BLaER1 treated with 17β-estradiol and CSF1 and Interleukin-3, amounts not matched to agents 10 nM and 100 nM (cell line): ENCODE measurements around the gene OR5D14.

Experiments used
- H3K27ac ChIP-seq, 11 experiments: shearing (Covaris generic); formaldehyde crosslinking; 2 replicates each; pipeline ENCODE4 v1.8.1; 2022
- H3K27me3 ChIP-seq, 11 experiments: shearing (Covaris generic); formaldehyde crosslinking; 2 replicates each; pipeline ENCODE4 v1.8.1; 2022
- H3K36me3 ChIP-seq, 11 experiments: shearing (Covaris generic); formaldehyde crosslinking; 2 replicates each; pipeline ENCODE4 v1.8.1; 2022
- H3K4me1 ChIP-seq, 10 experiments: shearing (Covaris generic); formaldehyde crosslinking; 2 replicates each; pipeline ENCODE4 v1.8.1; 2022
- H3K4me2 ChIP-seq, 11 experiments: shearing (Covaris generic); formaldehyde crosslinking; 2 replicates each; pipeline ENCODE4 v1.8.1; 2022
- H3K4me3 ChIP-seq, 10 experiments: shearing (Covaris generic); formaldehyde crosslinking; 2 replicates each; pipeline ENCODE4 v1.8.1; 2022
- H3K9ac ChIP-seq, 11 experiments: shearing (Covaris generic); formaldehyde crosslinking; 2 replicates each; pipeline ENCODE4 v1.8.1; 2022
- H3K9me3 ChIP-seq, 11 experiments: shearing (Covaris generic); formaldehyde crosslinking; replicated peaks in 1 of 11; 2 replicates each; pipeline ENCODE4 v1.8.1; 2022
- H4K20me1 ChIP-seq, 11 experiments: shearing (Covaris generic); formaldehyde crosslinking; 2 replicates each; pipeline ENCODE4 v1.8.1; 2022
- Cebpa-rat ChIP-seq, 11 experiments: shearing (Covaris generic); IDR thresholded peaks; 2 replicates each; pipeline ENCODE4 v1.8.1; 2022

Gene OR5D14

GRCh38 chr11:55795256-55795655 lies at the start of gene OR5D14:
OR5D14 (plus strand) TSS chr11:55795556; CDS start chr11:55795556, 0 bp downstream.
- Histone ChIP-seq H3K27ac (no peak within 1 kb of the TSS), H3K4me2 (no peak within 1 kb of the TSS), H3K4me1 (no peaks in the 10 kb centered on the region), H3K4me3 (no peak within 1 kb of the TSS), H4K20me1 (no peaks in the 10 kb centered on the region), H3K36me3 (no peaks in the 10 kb centered on the region), H3K9me3 (no peaks in the 10 kb centered on the region), H3K9ac (no peak within 1 kb of the TSS), H3K27me3 (no peaks in the 10 kb centered on the region)
- no peak for TF ChIP-seq Cebpa-rat (IDR thresholded peaks at IDR 0.05)

GRCh38 chr11:55773138-55773537 lies 22.2 kb upstream of the OR5D14 start, which contains the start of gene OR5D13:
OR5D13 (plus strand) TSS chr11:55773438; CDS start chr11:55773438, 0 bp downstream.
- no peak within 1 kb of the TSS for H3K27ac ChIP-seq

GRCh38 chr11:55791606-55792005 lies 3.8 kb upstream of the OR5D14 start:
- Histone ChIP-seq H3K4me3 (no peak overlapping the region), H3K4me2 (no peak overlapping the region), H3K9ac (no peak overlapping the region), H3K4me1 (no peaks in the 10 kb centered on the region), H4K20me1 (no peaks in the 10 kb centered on the region), H3K27ac (no peak overlapping the region), H3K9me3 (no peaks in the 10 kb centered on the region), H3K27me3 (no peaks in the 10 kb centered on the region), H3K36me3 (no peaks in the 10 kb centered on the region)
- no peak for TF ChIP-seq Cebpa-rat (IDR thresholded peaks at IDR 0.05)

More at GRCh38 chr11:55773138-55773537, 22.2 kb upstream of the OR5D14 start, which contains the start of gene OR5D13:
- no peaks in the 10 kb centered on the region for H3K27me3 ChIP-seq
- no peak within 1 kb of the TSS for H3K4me2 ChIP-seq
- H3K4me1 ChIP-seq: no peaks in the 10 kb centered on the region
- H3K4me3 ChIP-seq: no peak within 1 kb of the TSS
- TF ChIP-seq Cebpa-rat (IDR thresholded peaks at IDR 0.05): no peak
- H3K36me3 ChIP-seq: no peaks in the 10 kb centered on the region
- no peaks in the 10 kb centered on the region for H3K9me3 ChIP-seq
- H3K9ac ChIP-seq: no peak within 1 kb of the TSS
- H4K20me1 ChIP-seq: no peaks in the 10 kb centered on the region

DNA sequence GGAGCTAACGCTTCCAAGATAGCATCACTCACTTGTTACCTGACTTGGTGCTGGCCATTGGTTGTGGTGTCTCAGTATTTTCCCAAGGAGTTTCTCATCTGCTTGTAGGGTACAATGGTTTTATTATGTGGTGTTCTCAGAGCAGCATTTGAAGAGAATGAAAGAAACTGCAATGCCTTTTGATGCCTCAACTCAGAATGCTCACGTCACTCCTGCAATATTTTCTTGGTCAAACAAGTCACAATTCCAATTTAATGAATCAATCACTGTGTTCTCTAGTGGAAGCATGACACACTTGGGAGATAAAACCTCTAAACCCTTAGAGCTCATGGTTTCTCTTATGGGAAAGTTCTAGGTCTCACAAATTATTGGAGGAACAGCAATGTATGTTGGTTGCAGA lies 2.0 kb upstream of the OR5D14 start:
- Histone ChIP-seq H3K4me2 (no peak overlapping the region), H3K4me3 (no peak overlapping the region), H4K20me1 (no peaks in the 10 kb centered on the region), H3K27ac (no peak overlapping the region), H3K9me3 (no peaks in the 10 kb centered on the region), H3K27me3 (no peaks in the 10 kb centered on the region), H3K9ac (no peak overlapping the region), H3K36me3 (no peaks in the 10 kb centered on the region), H3K4me1 (no peaks in the 10 kb centered on the region)
- TF ChIP-seq Cebpa-rat (IDR thresholded peaks at IDR 0.05): no peak

DNA sequence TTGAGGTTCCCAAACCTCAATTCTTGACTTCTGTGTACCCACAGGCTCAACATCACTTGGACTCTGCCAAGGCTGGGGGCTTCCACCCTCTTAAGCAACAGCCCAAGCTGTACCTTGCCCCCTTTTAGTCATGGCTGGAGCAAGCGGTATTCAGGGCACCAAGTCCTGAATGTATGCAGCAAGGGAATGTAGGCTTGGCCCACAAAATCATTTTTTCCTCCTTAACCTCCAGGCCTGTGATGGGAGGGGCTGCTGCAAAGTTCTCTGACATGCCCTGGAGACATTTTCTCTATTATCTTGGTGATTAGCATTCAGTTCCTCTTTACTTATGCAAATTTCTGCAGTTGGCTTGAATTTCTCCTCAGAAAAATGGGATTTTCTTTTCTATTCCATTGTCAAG lies 10.9 kb downstream of the OR5D14 start:
- no peaks in the 10 kb centered on the region for H3K36me3 ChIP-seq
- no peaks in the 10 kb centered on the region for H4K20me1 ChIP-seq
- H3K4me1 ChIP-seq: no peaks in the 10 kb centered on the region
- H3K9me3 ChIP-seq: peaks cover 18 to 27% (median 22%) of the 10 kb centered on the region in 11 experiments
- no peak overlapping the region for H3K9ac ChIP-seq
- no peak overlapping the region for H3K4me3 ChIP-seq
- no peaks in the 10 kb centered on the region for H3K27me3 ChIP-seq
- TF ChIP-seq Cebpa-rat (IDR thresholded peaks at IDR 0.05): no peak
- no peak overlapping the region for H3K4me2 ChIP-seq
- H3K27ac ChIP-seq: no peak overlapping the region

DNA sequence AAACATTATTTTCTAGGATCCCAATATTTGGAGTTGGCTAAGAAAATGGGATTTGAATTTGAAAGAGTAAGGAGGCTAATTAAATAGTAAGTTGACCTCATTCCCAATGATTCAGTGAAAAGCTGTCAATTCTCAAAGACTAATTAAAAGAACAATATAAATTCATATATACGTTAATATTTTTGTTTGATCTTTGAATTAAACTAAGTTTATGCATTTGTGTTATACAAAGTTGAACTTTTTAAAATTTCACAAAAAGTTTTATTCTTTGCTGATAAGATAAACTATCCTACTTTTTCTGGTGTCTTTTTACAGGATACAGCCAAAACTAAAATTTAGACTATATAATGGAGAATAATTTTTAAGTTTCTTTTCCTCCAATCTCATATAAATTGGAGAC lies 15.7 kb downstream of the OR5D14 start, which contains the start of gene OR5L1:
TSS of gene OR5L1 (plus strand) at position 301 of the 400 bp plus-strand sequence. CDS start 100 bp downstream, outside the sequence.
- no peak within 1 kb of the TSS for H3K9ac ChIP-seq
- no peak within 1 kb of the TSS for H3K27ac ChIP-seq
- H3K4me3 ChIP-seq: no peak within 1 kb of the TSS
- H3K4me1 ChIP-seq: no peaks in the 10 kb centered on the region
- no peaks in the 10 kb centered on the region for H3K36me3 ChIP-seq
- H3K4me2 ChIP-seq: no peak within 1 kb of the TSS
- H3K9me3 ChIP-seq: peaks cover 8 to 16% (median 11%) of the 10 kb centered on the region in 11 experiments
- no peak for TF ChIP-seq Cebpa-rat (IDR thresholded peaks at IDR 0.05)
- H4K20me1 ChIP-seq: no peaks in the 10 kb centered on the region
- no peaks in the 10 kb centered on the region for H3K27me3 ChIP-seq

GRCh38 chr11:55819330-55819729 lies 24.0 kb downstream of the OR5D14 start, which contains the start of gene OR5D18:
OR5D18 (plus strand) TSS chr11:55819630; CDS start chr11:55819630, 0 bp downstream.
- no peaks in the 10 kb centered on the region for H4K20me1 ChIP-seq
- H3K27me3 ChIP-seq: no peaks in the 10 kb centered on the region
- no peak within 1 kb of the TSS for H3K27ac ChIP-seq
- no peaks in the 10 kb centered on the region for H3K36me3 ChIP-seq
- no peak for TF ChIP-seq Cebpa-rat (IDR thresholded peaks at IDR 0.05)
- H3K9ac ChIP-seq: no peak within 1 kb of the TSS
- H3K4me1 ChIP-seq: no peaks in the 10 kb centered on the region
- H3K4me2 ChIP-seq: no peak within 1 kb of the TSS
- H3K9me3 ChIP-seq: no peaks in the 10 kb centered on the region
- no peak within 1 kb of the TSS for H3K4me3 ChIP-seq

DNA sequence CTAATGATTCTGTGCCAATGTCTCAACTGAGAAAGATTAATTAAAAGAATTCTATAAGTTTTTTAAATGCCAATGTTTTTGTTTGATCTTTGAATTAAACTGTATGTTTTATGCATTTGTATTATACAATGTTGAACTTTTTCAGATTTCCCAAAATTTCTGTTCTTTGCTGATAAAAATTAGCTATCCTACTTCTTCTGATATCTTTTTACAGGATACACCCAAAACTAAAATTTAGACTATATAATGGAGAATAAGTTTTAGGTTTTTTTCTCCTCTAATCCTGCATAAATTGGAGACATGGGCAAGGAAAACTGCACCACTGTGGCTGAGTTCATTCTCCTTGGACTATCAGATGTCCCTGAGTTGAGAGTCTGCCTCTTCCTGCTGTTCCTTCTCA lies 31.6 kb downstream of the OR5D14 start, which contains the start of gene OR5L2:
TSS of gene OR5L2 (plus strand) at position 301 of the 400 bp plus-strand sequence. CDS start at position 301, 0 bp downstream.
- no peak within 1 kb of the TSS for H3K9ac ChIP-seq
- no peaks in the 10 kb centered on the region for H3K27me3 ChIP-seq
- no peak within 1 kb of the TSS for H3K4me3 ChIP-seq
- TF ChIP-seq Cebpa-rat (IDR thresholded peaks at IDR 0.05): no peak
- H4K20me1 ChIP-seq: no peaks in the 10 kb centered on the region
- no peaks in the 10 kb centered on the region for H3K9me3 ChIP-seq
- no peaks in the 10 kb centered on the region for H3K36me3 ChIP-seq
- H3K27ac ChIP-seq: no peak within 1 kb of the TSS
- H3K4me1 ChIP-seq: no peaks in the 10 kb centered on the region
- no peak within 1 kb of the TSS for H3K4me2 ChIP-seq

DNA sequence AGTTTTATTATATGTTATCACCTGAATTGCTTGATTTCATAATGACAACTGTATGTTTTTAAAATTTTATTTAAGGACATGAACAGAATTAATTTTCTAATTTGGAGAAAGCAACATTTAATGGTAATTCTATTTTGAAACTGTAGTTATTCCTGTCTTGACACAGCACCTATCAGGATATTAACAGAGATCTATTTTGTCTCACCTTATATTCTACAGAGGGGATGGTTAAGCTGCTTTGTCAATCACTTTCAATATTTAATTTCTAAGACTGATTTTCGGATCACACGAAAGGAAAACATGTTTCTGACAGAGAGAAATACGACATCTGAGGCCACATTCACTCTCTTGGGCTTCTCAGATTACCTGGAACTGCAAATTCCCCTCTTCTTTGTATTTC lies 43.1 kb downstream of the OR5D14 start, which contains the start of gene OR5D16:
TSS of gene OR5D16 (plus strand) at position 301 of the 400 bp plus-strand sequence. CDS start at position 301, 0 bp downstream.
- Histone ChIP-seq H3K36me3 (no peaks in the 10 kb centered on the region), H3K27me3 (no peaks in the 10 kb centered on the region), H3K4me3 (no peak within 1 kb of the TSS), H3K4me2 (no peak within 1 kb of the TSS), H3K9ac (no peak within 1 kb of the TSS), H4K20me1 (no peaks in the 10 kb centered on the region), H3K9me3 (peaks cover 5 to 9% (median 7%) of the 10 kb centered on the region in 11 experiments; a peak in 16 of 22 replicates), H3K27ac (no peak within 1 kb of the TSS), H3K4me1 (no peaks in the 10 kb centered on the region)
- no peak for TF ChIP-seq Cebpa-rat (IDR thresholded peaks at IDR 0.05)
